GM12878 (cell line): ENCODE results near the gene PPP2R5D. TPM values are rescaled to one million over a fixed set of nuclear protein-coding genes. Genes with fewer than 3 reads are reported as not detected.

ENCODE experiments used
- ATAC-seq: fragments of 200-7000 bp; cut with Tn5 transposase; 3 replicates; pipeline ENCODE4 v1.9.1; 2020; ENCODE audit warnings: mild to moderate bottlenecking, moderate library complexity
- BruUV-seq: library from RNA; stranded (reverse); fragments of 400-500 nt; replicated peaks from 2 replicates; lab custom pipeline; 2021; lab: Mats Ljungman, UMichigan
- CTCF ChIA-PET: fragments of 300-600 bp; sonication (Branson Sonifier 250); formaldehyde crosslinking; extraction: SDS; loops from one replicate; lab custom pipeline; 2021; ENCODE audit warnings: inconsistent platforms; lab: Yijun Ruan, JAX
- POLR2A ChIA-PET: fragments of 350-600 bp; formaldehyde crosslinking; extraction: SDS; loops from one replicate; lab custom pipeline; 2021; ENCODE audit warnings: inconsistent platforms; lab: Charles Lee
- RAD21 ChIA-PET: fragments of 300-600 bp; sonication (Branson Sonifier 250); formaldehyde crosslinking; loops from one replicate; lab custom pipeline; 2023; ENCODE audit warnings: antibody characterized with exemption; ENCODE audit not compliant: unreplicated experiment; lab: Charles Lee
- SMC1A ChIA-PET: fragments of 300-600 bp; sonication (Branson Sonifier 250); formaldehyde crosslinking; loops from one replicate; lab custom pipeline; 2023; ENCODE audit not compliant: unreplicated experiment, uncharacterized antibody; lab: Charles Lee
- DNase-seq: peaks from one replicate; pipeline ENCODE4 v3.0.0-alpha.2; 2011; ENCODE audit warnings: low read depth, low spot score
- FAIRE-seq: peaks from 3 replicates; lab custom pipeline; 2011; peaks lifted over from hg19 to GRCh38; lab: Jason Lieb, UNC
- H2AFZ ChIP-seq: 2 replicates; pipeline ENCODE4 v1.6.0; 2011; ENCODE audit warnings: low read depth, low read length, control low read depth; ENCODE audit not compliant: control insufficient read depth
- H3K27ac ChIP-seq: 2 replicates; pipeline ENCODE4 v1.5.1; 2011; ENCODE audit warnings: control low read depth; ENCODE audit not compliant: control insufficient read depth, insufficient read depth
- H3K27me3 ChIP-seq, 2 experiments: replicated peaks in 1 of 2; 2 replicates each; pipeline versions ENCODE4 v1.6.0 to v1.6.1; 2011; ENCODE audit warnings: low read length in 1 of 2; ENCODE audit not compliant: control insufficient read depth in 2 of 2, insufficient read depth in 2 of 2
- H3K36me3 ChIP-seq, 2 experiments: 2 replicates each; pipeline ENCODE4 v1.5.1; 2011; ENCODE audit warnings: low read length in 1 of 2; ENCODE audit not compliant: control insufficient read depth in 2 of 2, insufficient read depth in 2 of 2
- H3K4me1 ChIP-seq: 2 replicates; pipeline ENCODE4 v1.6.1; 2011; ENCODE audit warnings: mild to moderate bottlenecking, low read length, moderate library complexity, mixed read lengths; ENCODE audit not compliant: control insufficient read depth, insufficient read depth
- H3K4me2 ChIP-seq: 2 replicates; pipeline ENCODE4 v1.6.0; 2011; ENCODE audit warnings: control low read depth; ENCODE audit not compliant: control insufficient read depth, insufficient read depth
- H3K4me3 ChIP-seq: fragments of 200-600 bp; sonication (generic); 2 replicates; pipeline ENCODE4 v1.5.1; 2016
- H3K79me2 ChIP-seq: 2 replicates; pipeline ENCODE4 v1.6.0; 2011; ENCODE audit warnings: low read length; ENCODE audit not compliant: control insufficient read depth, insufficient read depth
- H3K9ac ChIP-seq: 2 replicates; pipeline ENCODE4 v1.8.0; 2011; ENCODE audit warnings: low read length, control low read depth, mixed read lengths; ENCODE audit not compliant: control insufficient read depth, insufficient read depth
- H3K9me3 ChIP-seq: replicated peaks from 3 replicates; pipeline ENCODE4 v1.5.1; 2011; ENCODE audit warnings: mild to moderate bottlenecking, low read length; ENCODE audit not compliant: control insufficient read depth, insufficient read depth
- H4K20me1 ChIP-seq: 2 replicates; pipeline ENCODE4 v1.6.0; 2011; ENCODE audit not compliant: control insufficient read depth, insufficient read depth
- HDAC2 ChIP-seq: fragments of 200-600 bp; sonication (generic); IDR thresholded peaks from 2 replicates; pipeline ENCODE4 v1.6.1; 2017
- MTA3 ChIP-seq: IDR thresholded peaks from 2 replicates; pipeline ENCODE4 v1.6.1; 2012; ENCODE audit warnings: low read length, inconsistent platforms, borderline replicate concordance
- NFXL1 ChIP-seq: fragments of 450-650 bp; IDR thresholded peaks from 2 replicates; pipeline ENCODE4 v1.6.1; 2017; ENCODE audit warnings: antibody characterized with exemption, mild to moderate bottlenecking, borderline replicate concordance
- RAD51 ChIP-seq: fragments of 450-650 bp; IDR thresholded peaks from 2 replicates; pipeline ENCODE4 v1.6.1; 2016; ENCODE audit warnings: moderate library complexity, mild to moderate bottlenecking, inconsistent platforms
- RCOR1 ChIP-seq: conservative IDR thresholded peaks from 2 replicates; pipeline ENCODE4 v1.6.1; 2012; ENCODE audit warnings: low read depth, low read length, improper control_type of control experiment
- TBL1XR1 ChIP-seq: IDR thresholded peaks from 2 replicates; pipeline ENCODE4 v1.6.1; 2012; ENCODE audit warnings: low read depth, low read length, improper control_type of control experiment
- TCF12 ChIP-seq: IDR thresholded peaks from 2 replicates; pipeline ENCODE4 v1.6.1; 2011; ENCODE audit warnings: low read depth, mild to moderate bottlenecking, low read length
- WGBS: methylation state at CpG from one replicate; pipeline ENCODE4 v1.1.6; 2016; ENCODE audit warnings: low lambda C conversion rate; ENCODE audit not compliant: insufficient replicate concordance, insufficient coverage; ENCODE audit errors: missing lambda C conversion rate; 5-methylcytosine and 5-hydroxymethylcytosine counted together
- in situ Hi-C: fragments of 300-500 bp; cut with MboI; formaldehyde crosslinking; loops from 9 replicates; pipeline ENCODE4 v1.14.3; 2018; ENCODE audit warnings: mixed read lengths
- intact Hi-C: fragments of 100-400 bp; cut with micrococcal nuclease; formaldehyde crosslinking; loops from one replicate; pipeline ENCODE4 v1.14.2; 2022; ENCODE audit not compliant: unreplicated experiment
- polyA plus RNA-seq, 11 experiments: library from polyadenylated mRNA; depleted of rRNA in 4 of 11; unstranded in 6 of 11; stranded (reverse) in 5 of 11; fragments of >200 nt; fragmentation: Nextera tagmentation in 4 of 11; fragmentation: Illumina TruSeq in 1 of 11; extraction: Ambion mirVana in 4 of 11; extraction: Trizol in 1 of 11; gene quantifications; 1 replicate in 1 of 11; 2 replicates in 10 of 11; pipeline versions ENCODE4 v1.2.1 to v1.2.3, GENCODE V29; 2011 to 2016; ENCODE audit warnings: inconsistent platforms in 2 of 11, missing spikeins in 2 of 11, low read depth in 1 of 11
- total RNA-seq, 4 experiments: library from RNA; depleted of rRNA in 3 of 4; stranded (reverse); fragments of >200 nt in 3 of 4; fragmentation: Illumina TruSeq in 1 of 4; extraction: Trizol in 1 of 4; gene quantifications; 2 replicates each; pipeline versions ENCODE4 v1.2.1 to v1.2.3, GENCODE V29; 2013 to 2021
- TF ChIP-seq, protein P1 (sequence below): fragments of 450-650 bp; IDR thresholded peaks from 2 replicates; pipeline ENCODE4 v1.6.1; 2017; ENCODE audit warnings: borderline replicate concordance
- TF ChIP-seq, protein P2 (sequence below): fragments of 450-650 bp; IDR thresholded peaks from 2 replicates; pipeline ENCODE4 v1.6.1; 2017; ENCODE audit warnings: antibody characterized with exemption, mild to moderate bottlenecking, moderate library complexity
- TF ChIP-seq, protein P3 (sequence below): fragments of 150-350 bp; IDR thresholded peaks from 2 replicates; pipeline ENCODE4 v1.6.1; 2016; ENCODE audit warnings: low read depth, low read length

The PPP2R5D gene
- total and polyA plus RNA-seq, 10 of the 15 experiments (the other 5 are each of a cell fraction or from before 2014, with no cell fraction given) = 1.5 to 59.0 (median 32.0) TPM

DNA sequence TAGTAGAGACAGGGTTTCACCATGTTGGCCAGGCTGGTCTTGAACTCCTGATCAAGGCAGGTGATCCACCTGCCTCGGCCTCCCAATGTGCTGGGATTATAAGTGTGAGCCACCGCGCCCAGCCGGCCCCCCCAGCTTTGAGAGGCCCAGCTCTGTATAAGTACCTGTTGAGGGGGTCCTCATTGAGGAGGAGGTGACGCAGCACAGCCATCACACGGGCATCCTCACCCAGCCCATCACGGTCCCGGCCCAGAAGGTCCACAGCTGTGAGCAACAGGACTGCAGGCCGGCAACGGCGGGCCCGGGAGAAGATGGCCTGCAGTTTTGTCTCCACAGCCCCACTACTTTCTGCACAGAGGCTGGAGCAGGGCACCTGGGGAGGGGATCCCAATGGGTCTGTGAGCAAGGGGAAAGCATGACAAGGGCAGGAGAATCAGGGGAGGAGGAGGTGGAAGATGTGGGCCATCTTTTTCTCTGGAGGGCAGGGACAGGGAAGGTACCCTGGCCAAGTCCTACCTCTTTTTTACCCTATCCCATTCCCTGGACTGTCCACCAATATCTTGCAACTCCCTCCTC is 16.2 kb upstream of the PPP2R5D start:
- Histone ChIP-seq H3K27me3 (no peaks in the 10 kb centered on the region), H3K4me3 (no peak overlapping the region), H3K4me2 (no peak overlapping the region), H3K27ac (no peak overlapping the region), H3K79me2 (no peaks in the 10 kb centered on the region), H3K9me3 (no peaks in the 10 kb centered on the region), H3K4me1 (no peaks in the 10 kb centered on the region), H2AFZ (no peak overlapping the region), H3K36me3 (no peaks in the 10 kb centered on the region; a peak in 3 of 4 replicates), H4K20me1 (no peaks in the 10 kb centered on the region), H3K9ac (no peak overlapping the region)
- no peak for ATAC-seq
- 98% methylated on average over 8 of the region's 12 CpGs for WGBS
- in situ Hi-C loops (no loop called here), intact Hi-C loops (no loop called here)
- no peak for TF ChIP-seq RAD51
- TF ChIP-seq, protein P1, sequence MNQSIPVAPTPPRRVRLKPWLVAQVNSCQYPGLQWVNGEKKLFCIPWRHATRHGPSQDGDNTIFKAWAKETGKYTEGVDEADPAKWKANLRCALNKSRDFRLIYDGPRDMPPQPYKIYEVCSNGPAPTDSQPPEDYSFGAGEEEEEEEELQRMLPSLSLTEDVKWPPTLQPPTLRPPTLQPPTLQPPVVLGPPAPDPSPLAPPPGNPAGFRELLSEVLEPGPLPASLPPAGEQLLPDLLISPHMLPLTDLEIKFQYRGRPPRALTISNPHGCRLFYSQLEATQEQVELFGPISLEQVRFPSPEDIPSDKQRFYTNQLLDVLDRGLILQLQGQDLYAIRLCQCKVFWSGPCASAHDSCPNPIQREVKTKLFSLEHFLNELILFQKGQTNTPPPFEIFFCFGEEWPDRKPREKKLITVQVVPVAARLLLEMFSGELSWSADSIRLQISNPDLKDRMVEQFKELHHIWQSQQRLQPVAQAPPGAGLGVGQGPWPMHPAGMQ = no peak
- no peak for TF ChIP-seq TCF12
- no peak for TF ChIP-seq RCOR1
- no peak for TF ChIP-seq MTA3
- no peak for TF ChIP-seq TBL1XR1
- no peak for TF ChIP-seq NFXL1
- TF ChIP-seq, protein P2, sequence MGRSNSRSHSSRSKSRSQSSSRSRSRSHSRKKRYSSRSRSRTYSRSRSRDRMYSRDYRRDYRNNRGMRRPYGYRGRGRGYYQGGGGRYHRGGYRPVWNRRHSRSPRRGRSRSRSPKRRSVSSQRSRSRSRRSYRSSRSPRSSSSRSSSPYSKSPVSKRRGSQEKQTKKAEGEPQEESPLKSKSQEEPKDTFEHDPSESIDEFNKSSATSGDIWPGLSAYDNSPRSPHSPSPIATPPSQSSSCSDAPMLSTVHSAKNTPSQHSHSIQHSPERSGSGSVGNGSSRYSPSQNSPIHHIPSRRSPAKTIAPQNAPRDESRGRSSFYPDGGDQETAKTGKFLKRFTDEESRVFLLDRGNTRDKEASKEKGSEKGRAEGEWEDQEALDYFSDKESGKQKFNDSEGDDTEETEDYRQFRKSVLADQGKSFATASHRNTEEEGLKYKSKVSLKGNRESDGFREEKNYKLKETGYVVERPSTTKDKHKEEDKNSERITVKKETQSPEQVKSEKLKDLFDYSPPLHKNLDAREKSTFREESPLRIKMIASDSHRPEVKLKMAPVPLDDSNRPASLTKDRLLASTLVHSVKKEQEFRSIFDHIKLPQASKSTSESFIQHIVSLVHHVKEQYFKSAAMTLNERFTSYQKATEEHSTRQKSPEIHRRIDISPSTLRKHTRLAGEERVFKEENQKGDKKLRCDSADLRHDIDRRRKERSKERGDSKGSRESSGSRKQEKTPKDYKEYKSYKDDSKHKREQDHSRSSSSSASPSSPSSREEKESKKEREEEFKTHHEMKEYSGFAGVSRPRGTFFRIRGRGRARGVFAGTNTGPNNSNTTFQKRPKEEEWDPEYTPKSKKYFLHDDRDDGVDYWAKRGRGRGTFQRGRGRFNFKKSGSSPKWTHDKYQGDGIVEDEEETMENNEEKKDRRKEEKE = no peak
- no peak for TF ChIP-seq HDAC2
- TF ChIP-seq, protein P3, sequence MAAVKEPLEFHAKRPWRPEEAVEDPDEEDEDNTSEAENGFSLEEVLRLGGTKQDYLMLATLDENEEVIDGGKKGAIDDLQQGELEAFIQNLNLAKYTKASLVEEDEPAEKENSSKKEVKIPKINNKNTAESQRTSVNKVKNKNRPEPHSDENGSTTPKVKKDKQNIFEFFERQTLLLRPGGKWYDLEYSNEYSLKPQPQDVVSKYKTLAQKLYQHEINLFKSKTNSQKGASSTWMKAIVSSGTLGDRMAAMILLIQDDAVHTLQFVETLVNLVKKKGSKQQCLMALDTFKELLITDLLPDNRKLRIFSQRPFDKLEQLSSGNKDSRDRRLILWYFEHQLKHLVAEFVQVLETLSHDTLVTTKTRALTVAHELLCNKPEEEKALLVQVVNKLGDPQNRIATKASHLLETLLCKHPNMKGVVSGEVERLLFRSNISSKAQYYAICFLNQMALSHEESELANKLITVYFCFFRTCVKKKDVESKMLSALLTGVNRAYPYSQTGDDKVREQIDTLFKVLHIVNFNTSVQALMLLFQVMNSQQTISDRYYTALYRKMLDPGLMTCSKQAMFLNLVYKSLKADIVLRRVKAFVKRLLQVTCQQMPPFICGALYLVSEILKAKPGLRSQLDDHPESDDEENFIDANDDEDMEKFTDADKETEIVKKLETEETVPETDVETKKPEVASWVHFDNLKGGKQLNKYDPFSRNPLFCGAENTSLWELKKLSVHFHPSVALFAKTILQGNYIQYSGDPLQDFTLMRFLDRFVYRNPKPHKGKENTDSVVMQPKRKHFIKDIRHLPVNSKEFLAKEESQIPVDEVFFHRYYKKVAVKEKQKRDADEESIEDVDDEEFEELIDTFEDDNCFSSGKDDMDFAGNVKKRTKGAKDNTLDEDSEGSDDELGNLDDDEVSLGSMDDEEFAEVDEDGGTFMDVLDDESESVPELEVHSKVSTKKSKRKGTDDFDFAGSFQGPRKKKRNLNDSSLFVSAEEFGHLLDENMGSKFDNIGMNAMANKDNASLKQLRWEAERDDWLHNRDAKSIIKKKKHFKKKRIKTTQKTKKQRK = no peak
- ChIA-PET SMC1A (interaction anchor here (1.3 kb wide), 1 partner anchor 16 kb away, joined by 3 read pairs; the partner anchor contains the start of gene PPP2R5D), RAD21 (no interaction called here), POLR2A (interaction anchor here (0.5 kb wide), 1 partner anchor 54 kb away, joined by 6 read pairs; no protein-coding TSS in a partner anchor), CTCF (interaction anchor here (1.1 kb wide), 1 partner anchor 67 kb away, joined by 4 read pairs; no protein-coding TSS in a partner anchor)
- no TSS peak for BruUV-seq
- FAIRE-seq = no peak
- no peak for DNase-seq
